ENCODE results near the gene GTSF1L.

DNA sequence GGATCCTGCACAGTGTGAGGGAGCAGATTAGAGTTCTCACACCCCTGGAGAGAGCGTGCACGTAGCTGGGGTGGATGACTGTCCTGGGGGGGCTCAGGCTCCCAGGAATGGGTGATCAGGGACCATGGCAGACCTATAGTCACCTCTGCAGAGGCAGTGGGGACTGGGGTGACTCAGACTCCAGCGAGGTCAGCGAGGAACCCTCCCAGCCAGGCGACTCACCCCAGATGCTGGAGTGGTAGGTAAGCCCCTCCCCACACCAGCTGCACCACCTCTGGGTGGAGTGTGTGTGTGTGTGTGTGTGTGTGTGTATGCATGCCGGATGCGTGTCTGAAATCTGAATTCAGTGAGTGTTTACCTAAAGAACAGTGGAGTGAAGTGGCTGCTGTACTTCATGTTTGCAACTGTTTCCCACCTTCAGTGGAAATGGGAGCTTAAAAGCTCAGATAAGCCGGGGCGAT lies 17.4 kb upstream of the GTSF1L start:
- no peak for TF ChIP-seq SP1 (IDR thresholded peaks at IDR 0.05)
- TF ChIP-seq, protein P1, sequence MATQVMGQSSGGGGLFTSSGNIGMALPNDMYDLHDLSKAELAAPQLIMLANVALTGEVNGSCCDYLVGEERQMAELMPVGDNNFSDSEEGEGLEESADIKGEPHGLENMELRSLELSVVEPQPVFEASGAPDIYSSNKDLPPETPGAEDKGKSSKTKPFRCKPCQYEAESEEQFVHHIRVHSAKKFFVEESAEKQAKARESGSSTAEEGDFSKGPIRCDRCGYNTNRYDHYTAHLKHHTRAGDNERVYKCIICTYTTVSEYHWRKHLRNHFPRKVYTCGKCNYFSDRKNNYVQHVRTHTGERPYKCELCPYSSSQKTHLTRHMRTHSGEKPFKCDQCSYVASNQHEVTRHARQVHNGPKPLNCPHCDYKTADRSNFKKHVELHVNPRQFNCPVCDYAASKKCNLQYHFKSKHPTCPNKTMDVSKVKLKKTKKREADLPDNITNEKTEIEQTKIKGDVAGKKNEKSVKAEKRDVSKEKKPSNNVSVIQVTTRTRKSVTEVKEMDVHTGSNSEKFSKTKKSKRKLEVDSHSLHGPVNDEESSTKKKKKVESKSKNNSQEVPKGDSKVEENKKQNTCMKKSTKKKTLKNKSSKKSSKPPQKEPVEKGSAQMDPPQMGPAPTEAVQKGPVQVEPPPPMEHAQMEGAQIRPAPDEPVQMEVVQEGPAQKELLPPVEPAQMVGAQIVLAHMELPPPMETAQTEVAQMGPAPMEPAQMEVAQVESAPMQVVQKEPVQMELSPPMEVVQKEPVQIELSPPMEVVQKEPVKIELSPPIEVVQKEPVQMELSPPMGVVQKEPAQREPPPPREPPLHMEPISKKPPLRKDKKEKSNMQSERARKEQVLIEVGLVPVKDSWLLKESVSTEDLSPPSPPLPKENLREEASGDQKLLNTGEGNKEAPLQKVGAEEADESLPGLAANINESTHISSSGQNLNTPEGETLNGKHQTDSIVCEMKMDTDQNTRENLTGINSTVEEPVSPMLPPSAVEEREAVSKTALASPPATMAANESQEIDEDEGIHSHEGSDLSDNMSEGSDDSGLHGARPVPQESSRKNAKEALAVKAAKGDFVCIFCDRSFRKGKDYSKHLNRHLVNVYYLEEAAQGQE (IDR thresholded peaks at IDR 0.05), result no peak
- TF ChIP-seq, protein P2, sequence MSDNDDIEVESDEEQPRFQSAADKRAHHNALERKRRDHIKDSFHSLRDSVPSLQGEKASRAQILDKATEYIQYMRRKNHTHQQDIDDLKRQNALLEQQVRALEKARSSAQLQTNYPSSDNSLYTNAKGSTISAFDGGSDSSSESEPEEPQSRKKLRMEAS (IDR thresholded peaks at IDR 0.05), result no peak
- TF ChIP-seq, protein P3, sequence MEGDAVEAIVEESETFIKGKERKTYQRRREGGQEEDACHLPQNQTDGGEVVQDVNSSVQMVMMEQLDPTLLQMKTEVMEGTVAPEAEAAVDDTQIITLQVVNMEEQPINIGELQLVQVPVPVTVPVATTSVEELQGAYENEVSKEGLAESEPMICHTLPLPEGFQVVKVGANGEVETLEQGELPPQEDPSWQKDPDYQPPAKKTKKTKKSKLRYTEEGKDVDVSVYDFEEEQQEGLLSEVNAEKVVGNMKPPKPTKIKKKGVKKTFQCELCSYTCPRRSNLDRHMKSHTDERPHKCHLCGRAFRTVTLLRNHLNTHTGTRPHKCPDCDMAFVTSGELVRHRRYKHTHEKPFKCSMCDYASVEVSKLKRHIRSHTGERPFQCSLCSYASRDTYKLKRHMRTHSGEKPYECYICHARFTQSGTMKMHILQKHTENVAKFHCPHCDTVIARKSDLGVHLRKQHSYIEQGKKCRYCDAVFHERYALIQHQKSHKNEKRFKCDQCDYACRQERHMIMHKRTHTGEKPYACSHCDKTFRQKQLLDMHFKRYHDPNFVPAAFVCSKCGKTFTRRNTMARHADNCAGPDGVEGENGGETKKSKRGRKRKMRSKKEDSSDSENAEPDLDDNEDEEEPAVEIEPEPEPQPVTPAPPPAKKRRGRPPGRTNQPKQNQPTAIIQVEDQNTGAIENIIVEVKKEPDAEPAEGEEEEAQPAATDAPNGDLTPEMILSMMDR (IDR thresholded peaks at IDR 0.05; ENCODE audit: low read depth, low read length, missing input control), result no peak
